GM18498 (cell line): Measurements from ENCODE around the gene ADCY3.

Experiments used
- ATAC-seq: cut with Tn5 transposase; IDR thresholded peaks from one replicate; pipeline ENCODE4 v1.9.1; 2021; ENCODE audit warnings: mild to moderate bottlenecking, moderate library complexity; ENCODE audit not compliant: unreplicated experiment

ADCY3 gene

GRCh38 chr2:24926220-24926601, 6.2 kb upstream of the ADCY3 start:
- ATAC-seq, result no peak

GRCh38 chr2:24925815-24926214, 5.8 kb upstream of the ADCY3 start:
- no peak for ATAC-seq

GRCh38 chr2:24924732-24925131, 4.7 kb upstream of the ADCY3 start:
- no peak for ATAC-seq

GRCh38 chr2:24924266-24924665, 4.2 kb upstream of the ADCY3 start:
- no peak for ATAC-seq

- no peak for ATAC-seq
Measured at GRCh38 chr2:24923106-24923505, 3.1 kb upstream of the ADCY3 start.

GRCh38 chr2:24922556-24922955, 2.5 kb upstream of the ADCY3 start:
- ATAC-seq, result no peak

GRCh38 chr2:24920809-24921441, 888 bp upstream of the ADCY3 start:
- ATAC-seq, result no peak

GRCh38 chr2:24919506-24920097, 435 bp downstream of the ADCY3 start:
- ATAC-seq, result peak; percentile 38

- ATAC-seq, result no peak
Measured at GRCh38 chr2:24919037-24919505, 966 bp downstream of the ADCY3 start.

- no peak for ATAC-seq
Measured at GRCh38 chr2:24918326-24919036, 1.6 kb downstream of the ADCY3 start.

- ATAC-seq, result no peak
Measured at GRCh38 chr2:24917731-24918325, 2.2 kb downstream of the ADCY3 start.

GRCh38 chr2:24917086-24917485, 3.0 kb downstream of the ADCY3 start:
- peak; percentile 44 for ATAC-seq

- no peak for ATAC-seq
Measured at GRCh38 chr2:24915796-24916195, 4.2 kb downstream of the ADCY3 start.

- no peak for ATAC-seq
Measured at GRCh38 chr2:24915175-24915574, 4.9 kb downstream of the ADCY3 start.

GRCh38 chr2:24914713-24915112, 5.3 kb downstream of the ADCY3 start:
- no peak for ATAC-seq

GRCh38 chr2:24913911-24914310, 6.1 kb downstream of the ADCY3 start:
- ATAC-seq, result no peak

- ATAC-seq, result no peak
Measured at GRCh38 chr2:24912986-24913385, 7.1 kb downstream of the ADCY3 start.

- no peak for ATAC-seq
Measured at GRCh38 chr2:24912523-24912922, 7.5 kb downstream of the ADCY3 start.

- ATAC-seq, result no peak
Measured at GRCh38 chr2:24910245-24910644, 9.8 kb downstream of the ADCY3 start.

- no peak for ATAC-seq
Measured at GRCh38 chr2:24909555-24910177, 10.4 kb downstream of the ADCY3 start.

- no peak for ATAC-seq
Measured at GRCh38 chr2:24908461-24908901, 11.6 kb downstream of the ADCY3 start.
